Measurements from ENCODE around the gene ACOX3. TPM values are rescaled to one million over a fixed set of nuclear protein-coding genes. Genes with fewer than 3 reads are reported as not detected.

Gene ACOX3
- total RNA-seq, 1 donor from 2014 or later: 30.4 TPM

DNA sequence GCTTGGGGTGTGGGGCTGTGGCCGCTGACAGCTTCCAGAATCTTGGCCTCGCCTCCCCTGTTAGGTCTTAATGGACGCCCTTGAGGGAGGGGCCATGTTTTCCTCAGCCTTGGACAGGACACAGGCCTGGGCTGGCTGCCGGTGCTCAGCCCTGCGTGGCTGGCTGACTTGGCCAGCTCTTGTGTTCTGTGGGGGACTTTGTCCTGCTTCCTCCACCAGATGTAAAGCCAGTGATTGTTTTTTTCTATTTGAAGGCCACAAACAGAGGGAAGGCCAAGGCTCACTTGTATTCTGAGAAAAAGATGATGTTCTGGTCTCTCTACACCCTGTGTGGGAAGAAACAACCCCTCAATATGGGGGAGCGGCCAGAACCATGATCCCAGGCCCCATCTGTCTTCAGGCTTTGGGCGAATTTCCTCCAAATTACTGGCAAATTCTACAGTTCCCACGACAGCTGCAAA is 99.7 kb downstream of the ACOX3 start:
- Histone ChIP-seq H3K27ac (peak overlapping the region; percentile 44), H3K27me3 (ENCODE audit: low read depth) (no peaks in the 10 kb centered on the region), H3K4me1 (peaks cover 8% of the 10 kb centered on the region), H3K4me3 (no peak overlapping the region), H3K36me3 (no peaks in the 10 kb centered on the region), H3K9me3 (no peaks in the 10 kb centered on the region)
- peak; percentile 59 to 85 for ATAC-seq
- DNase-seq: no peak
- TF ChIP-seq, protein P1, sequence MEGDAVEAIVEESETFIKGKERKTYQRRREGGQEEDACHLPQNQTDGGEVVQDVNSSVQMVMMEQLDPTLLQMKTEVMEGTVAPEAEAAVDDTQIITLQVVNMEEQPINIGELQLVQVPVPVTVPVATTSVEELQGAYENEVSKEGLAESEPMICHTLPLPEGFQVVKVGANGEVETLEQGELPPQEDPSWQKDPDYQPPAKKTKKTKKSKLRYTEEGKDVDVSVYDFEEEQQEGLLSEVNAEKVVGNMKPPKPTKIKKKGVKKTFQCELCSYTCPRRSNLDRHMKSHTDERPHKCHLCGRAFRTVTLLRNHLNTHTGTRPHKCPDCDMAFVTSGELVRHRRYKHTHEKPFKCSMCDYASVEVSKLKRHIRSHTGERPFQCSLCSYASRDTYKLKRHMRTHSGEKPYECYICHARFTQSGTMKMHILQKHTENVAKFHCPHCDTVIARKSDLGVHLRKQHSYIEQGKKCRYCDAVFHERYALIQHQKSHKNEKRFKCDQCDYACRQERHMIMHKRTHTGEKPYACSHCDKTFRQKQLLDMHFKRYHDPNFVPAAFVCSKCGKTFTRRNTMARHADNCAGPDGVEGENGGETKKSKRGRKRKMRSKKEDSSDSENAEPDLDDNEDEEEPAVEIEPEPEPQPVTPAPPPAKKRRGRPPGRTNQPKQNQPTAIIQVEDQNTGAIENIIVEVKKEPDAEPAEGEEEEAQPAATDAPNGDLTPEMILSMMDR (IDR thresholded peaks at IDR 0.05): no peak
- intact Hi-C loops (cut with DNase I): no loop called here

DNA sequence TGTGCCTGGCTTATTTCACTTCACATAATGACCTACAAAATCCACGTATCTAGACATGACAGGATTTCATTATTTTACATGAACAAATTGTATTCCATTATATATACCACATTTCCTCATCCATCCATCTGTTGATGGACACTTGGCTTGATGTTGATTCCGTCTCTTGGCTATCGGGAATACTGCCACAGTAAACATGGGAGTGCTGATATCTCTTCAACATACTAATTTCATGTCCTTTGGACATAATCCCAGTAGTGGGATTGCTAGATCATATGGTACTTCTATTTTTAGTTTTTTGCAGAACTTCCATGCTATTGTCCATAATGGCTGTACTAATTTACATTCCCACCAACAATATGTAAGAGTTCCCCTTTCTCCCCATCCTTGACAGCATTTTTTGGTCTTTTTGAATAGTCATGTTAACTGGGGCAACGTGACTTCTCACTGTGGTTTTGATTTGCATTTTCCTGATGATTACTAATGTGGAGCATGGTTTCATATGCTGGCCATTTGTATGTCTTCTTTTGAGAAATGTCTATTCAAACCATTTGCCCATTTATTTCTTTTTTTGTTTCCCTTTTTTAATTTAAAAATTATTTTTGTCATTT is 102.1 kb downstream of the ACOX3 start:
- DNase-seq (no peak), ATAC-seq (no peak)
- no peak overlapping the region for H3K4me3 ChIP-seq
- no peaks in the 10 kb centered on the region for H3K36me3 ChIP-seq
- no peaks in the 10 kb centered on the region for H3K9me3 ChIP-seq
- TF ChIP-seq, protein P1 (IDR thresholded peaks at IDR 0.05): no peak
- no peaks in the 10 kb centered on the region for H3K27me3 ChIP-seq (ENCODE audit: low read depth)
- H3K27ac ChIP-seq: no peak overlapping the region
- H3K4me1 ChIP-seq: peaks cover 4% of the 10 kb centered on the region
- intact Hi-C loops (cut with DNase I): no loop called here

DNA sequence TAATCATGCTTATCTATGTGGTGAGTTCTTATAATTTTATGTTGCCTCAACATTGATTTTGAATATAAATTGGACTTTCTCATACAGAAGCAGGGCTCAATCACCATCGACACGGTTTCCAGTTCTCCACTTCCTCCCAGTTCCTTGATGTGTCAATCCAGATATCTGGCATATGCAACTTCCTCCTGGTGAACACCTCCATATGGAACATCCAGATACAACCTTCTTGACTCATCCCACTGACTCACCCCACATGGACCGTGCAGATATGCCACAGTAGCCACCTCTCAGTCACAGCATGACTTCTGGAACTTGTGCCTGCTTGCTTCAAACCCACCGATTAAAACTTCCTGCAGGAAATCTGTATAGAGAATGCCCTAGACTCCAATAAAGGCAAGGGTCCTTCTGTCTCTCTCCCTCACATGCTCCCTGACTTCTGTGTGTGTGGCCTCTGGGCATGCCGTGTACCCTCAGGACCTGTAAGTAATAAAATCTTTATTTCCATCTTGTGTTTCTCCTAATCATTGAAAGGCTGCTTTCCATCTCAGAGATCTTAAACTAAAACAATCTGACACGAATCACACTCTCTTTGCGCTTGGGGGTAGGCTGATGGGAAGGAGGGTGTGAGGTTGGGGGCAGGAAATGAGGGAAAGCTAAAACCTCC is 104.0 kb downstream of the ACOX3 start:
- Histone ChIP-seq H3K4me3 (no peak overlapping the region), H3K27ac (no peak overlapping the region), H3K4me1 (peaks cover 4% of the 10 kb centered on the region), H3K27me3 (ENCODE audit: low read depth) (no peaks in the 10 kb centered on the region), H3K36me3 (no peaks in the 10 kb centered on the region), H3K9me3 (no peaks in the 10 kb centered on the region)
- ATAC-seq: no peak
- DNase-seq: no peak
- TF ChIP-seq, protein P1 (IDR thresholded peaks at IDR 0.05): no peak
- intact Hi-C loops (cut with DNase I): no loop called here

DNA sequence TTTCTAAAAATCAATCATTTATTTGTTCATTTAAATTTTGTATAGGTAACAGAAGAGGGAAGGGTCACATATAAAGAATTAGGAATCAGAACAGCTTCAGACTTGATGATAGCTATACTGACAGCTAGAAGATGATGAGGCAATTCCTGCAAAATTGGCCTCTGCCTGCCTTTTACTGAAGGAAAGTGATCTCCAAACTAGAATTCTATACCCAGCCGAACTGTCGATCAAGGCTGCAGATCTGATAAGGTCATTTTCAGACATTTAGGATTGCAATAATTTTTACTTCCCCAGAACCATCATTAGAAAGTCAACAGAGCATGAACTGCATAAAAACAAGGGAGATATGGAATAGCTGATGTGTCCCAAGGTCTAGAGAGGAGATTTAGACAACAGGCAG is 104.7 kb downstream of the ACOX3 start:
- H3K27me3 ChIP-seq (ENCODE audit: low read depth): no peaks in the 10 kb centered on the region
- no peak for ATAC-seq
- DNase-seq: no peak
- intact Hi-C loops (cut with DNase I): no loop called here
- peaks cover 4% of the 10 kb centered on the region for H3K4me1 ChIP-seq
- H3K9me3 ChIP-seq: no peaks in the 10 kb centered on the region
- H3K36me3 ChIP-seq: no peaks in the 10 kb centered on the region
- no peak overlapping the region for H3K27ac ChIP-seq
- H3K4me3 ChIP-seq: no peak overlapping the region
- TF ChIP-seq, protein P1 (IDR thresholded peaks at IDR 0.05): no peak

DNA sequence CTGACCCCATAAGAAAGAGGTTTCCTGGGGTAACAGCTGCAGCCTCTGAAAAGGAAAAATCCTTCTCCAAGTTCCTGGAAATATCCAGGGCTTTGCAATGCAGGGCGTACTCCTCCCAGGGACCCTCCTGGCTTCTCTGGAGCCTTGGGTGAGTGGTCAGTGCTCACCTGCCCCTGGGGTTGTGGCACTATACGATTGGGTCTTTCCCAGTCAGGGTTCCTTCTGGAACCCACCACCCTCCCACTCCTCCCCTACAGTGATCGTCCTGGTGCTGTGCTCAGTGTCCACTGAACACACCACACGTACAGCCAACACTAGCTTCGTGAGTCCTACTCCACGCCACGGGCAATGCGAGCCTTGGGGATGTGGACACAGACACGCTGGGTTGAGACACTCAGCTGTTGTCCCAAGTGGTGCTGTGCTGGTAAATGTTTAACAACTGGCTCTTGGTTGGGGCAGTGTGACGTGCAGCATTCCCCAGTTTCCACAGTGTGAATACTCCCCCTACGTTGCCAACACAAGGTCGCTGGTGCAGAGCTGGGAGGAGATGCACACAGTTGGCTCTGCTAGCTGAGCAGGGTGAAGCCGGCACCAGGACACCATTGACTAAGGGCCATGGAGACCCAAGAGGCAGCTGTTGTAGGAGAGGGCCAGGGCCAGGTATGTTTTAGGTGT is 105.6 kb downstream of the ACOX3 start:
- no peaks in the 10 kb centered on the region for H3K36me3 ChIP-seq
- H3K27ac ChIP-seq: no peak overlapping the region
- H3K4me3 ChIP-seq: no peak overlapping the region
- ATAC-seq (peak; percentile 61 to 70), DNase-seq (peak; percentile 48)
- H3K4me1 ChIP-seq: peaks cover 4% of the 10 kb centered on the region
- no peaks in the 10 kb centered on the region for H3K27me3 ChIP-seq (ENCODE audit: low read depth)
- H3K9me3 ChIP-seq: no peaks in the 10 kb centered on the region
- intact Hi-C loops (cut with DNase I): no loop called here
- TF ChIP-seq, protein P1 (IDR thresholded peaks at IDR 0.05): no peak
